HL-60/S4 (cell line): Measurements from ENCODE around the gene EVPLL.
"Not testable (repeated sequence)": the region's sequence is repeated elsewhere in the genome, so short reads cannot be mapped to it uniquely, and the experiment has no call there.

Source experiments
- in situ Hi-C: fragments of 300-500 bp; cut with MboI; formaldehyde crosslinking; loops from 2 replicates; pipeline ENCODE4 v1.14.3; 2022; ENCODE audit warnings: low sequenced_read_pairs

The EVPLL gene

GRCh38 chr17:18379246-18380146, 1.9 kb downstream of the EVPLL start:
- in situ Hi-C loops, result no loop called here

DNA sequence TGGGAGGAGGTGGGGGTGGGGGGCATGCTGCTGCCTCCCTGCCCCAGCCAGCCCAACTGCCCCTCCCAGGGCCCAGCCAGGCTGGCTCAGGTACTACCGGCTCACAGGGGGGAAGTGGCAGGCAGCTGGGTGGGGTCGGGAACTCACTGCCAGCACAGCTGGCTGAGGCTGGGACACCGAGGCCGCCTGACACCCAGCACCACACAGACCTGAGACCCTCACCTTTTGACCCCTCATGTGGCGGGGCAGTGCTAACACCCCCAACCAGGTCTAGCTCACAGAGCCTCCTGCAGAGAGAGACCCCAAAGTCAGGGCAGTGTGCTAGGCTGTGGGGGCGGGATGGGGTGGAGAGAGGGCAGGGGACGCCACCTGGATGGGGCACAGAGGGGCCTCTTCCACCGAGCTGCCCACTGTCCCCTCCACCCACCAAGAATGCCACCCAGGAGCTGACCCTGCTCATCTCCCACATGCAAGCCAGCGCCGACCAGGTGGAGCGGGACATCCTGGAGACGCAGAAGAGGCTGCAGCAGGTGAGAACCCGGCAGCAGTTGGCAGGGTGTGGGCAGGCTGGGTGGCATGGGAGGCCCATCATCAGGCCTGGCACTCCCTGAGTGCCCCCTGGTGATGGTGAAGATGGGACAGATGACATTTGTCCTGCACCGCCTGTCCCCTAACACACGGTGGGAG, 3.0 kb downstream of the EVPLL start:
- in situ Hi-C loops, result no loop called here

DNA sequence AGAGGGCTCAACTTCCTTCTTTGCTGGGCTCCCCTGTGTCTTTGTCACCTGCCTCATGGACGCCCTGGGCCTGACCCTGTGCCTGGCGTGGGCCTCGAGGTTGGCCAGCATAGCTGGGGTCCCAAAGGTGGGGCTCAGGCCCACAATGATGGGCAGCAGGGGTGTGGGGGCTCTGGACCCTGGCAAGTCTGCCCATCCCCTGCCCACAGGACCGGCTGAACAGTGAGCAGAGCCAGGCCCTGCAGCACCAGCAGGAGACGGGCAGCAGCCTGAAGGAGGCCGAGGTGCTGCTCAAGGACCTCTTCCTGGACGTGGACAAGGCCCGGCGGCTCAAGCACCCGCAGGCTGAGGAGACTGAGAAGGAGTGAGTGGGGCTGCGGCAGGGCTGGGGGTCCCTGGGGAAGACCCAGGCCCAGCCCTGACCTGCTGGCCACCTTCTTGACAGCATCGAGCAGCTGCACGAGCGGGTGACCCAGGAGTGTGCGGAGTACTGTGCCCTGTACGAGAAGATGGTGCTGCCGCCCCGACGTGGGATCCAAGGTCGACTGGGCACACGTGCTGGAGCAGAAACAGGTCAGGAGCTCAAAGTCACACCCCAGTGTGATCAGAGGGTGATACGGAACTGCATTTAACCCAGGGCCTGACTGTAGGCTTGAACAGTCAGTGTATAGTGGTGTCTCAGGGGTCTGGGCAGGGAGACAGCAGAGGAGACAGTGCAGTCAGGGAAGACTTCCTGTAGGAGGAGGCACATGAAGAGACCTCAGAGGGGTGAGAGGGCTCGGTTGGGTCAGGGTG, 3.8 kb downstream of the EVPLL start:
- in situ Hi-C loops, result no loop called here

DNA sequence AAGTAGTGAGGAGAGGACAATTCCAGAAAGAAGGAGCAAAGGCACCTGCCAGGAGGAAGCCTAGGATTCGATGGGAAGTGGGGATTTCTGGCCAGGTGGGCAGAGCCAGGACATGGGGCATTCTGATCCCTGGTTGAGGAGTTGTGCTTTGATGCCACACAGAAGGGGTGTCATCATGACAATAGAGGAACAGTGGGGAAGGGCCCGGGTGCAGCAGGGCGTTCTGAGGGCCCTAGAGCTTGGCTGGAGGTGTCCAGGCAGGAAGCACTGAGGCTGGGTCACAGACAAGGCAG, 4.3 kb downstream of the EVPLL start:
- in situ Hi-C loops, result no loop called here

DNA sequence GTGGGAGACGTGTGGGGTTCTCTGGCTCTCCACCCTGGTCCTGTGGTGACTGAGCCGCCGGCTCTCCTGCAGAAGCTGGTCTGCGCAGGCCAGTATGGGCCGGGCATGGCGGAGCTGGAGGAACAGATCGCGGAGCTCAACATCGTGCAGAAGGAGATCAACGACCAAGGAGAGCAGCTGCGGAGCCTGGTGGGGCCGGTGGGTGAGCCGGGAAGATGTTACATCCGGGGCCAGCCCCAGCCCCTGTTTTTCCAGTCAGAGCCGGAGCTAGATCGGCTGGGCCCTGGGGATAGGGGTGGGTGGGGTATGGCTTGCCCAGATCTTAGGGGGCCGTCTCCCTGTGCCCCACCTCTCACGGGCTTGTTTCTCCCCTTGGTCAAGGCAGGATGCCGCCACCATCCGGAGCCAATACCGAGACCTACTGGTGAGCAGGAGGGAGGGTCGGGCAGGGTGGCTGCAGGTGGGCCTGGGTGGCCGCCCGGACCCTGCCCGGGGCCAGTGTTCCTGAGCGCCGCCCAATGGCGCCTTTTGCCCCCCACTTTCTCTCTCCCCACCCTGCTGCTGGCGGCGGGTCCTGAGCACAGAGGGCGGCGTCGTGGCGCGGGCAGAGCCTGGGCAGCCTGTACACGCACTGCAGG, 5.0 kb downstream of the EVPLL start:
- in situ Hi-C loops, result no loop called here

- in situ Hi-C loops, result not testable (repeated sequence)
These were observed 5.5 kb downstream of the EVPLL start for GRCh38 chr17:18383079-18383481.

DNA sequence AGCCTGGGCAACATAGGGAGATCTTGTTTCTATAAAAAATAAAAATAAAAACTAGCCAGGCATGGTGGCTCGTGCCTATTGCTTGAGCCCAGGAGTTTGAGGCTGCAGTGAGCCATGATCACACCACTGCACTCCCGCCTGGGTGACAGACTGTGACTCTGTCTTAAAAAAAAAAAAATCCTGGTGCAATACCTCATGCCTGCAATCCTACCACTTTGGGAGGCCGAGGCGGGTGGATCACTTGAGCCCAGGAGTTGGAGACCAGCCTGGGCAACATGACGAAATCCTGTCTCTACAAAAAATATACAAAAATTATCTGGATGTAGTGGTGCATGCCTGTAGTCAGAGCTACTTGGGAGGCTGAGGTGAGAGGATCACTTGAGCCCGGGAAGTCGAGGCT, 6.7 kb downstream of the EVPLL start:
- in situ Hi-C loops, result not testable (repeated sequence)

DNA sequence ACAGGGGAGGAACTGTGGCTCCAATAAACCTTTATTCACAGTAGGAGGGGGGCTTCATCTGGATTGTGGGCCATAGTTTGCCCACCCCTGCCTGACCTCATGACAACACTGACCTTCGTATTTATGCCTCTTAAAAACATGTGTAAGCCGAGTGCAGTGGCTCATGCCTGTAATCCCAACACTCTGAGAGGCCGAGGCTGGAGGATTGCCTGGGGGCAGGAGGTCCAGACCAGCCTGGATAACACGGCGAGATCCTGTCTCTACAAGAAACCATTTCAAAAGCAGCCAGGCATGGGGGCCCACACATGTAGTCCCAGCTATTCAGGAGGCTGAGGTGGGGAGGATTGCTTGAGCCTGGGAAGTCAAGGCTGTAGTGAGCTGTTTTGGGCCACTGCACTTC, 10.0 kb downstream of the EVPLL start:
- in situ Hi-C loops, result not testable (repeated sequence)

DNA sequence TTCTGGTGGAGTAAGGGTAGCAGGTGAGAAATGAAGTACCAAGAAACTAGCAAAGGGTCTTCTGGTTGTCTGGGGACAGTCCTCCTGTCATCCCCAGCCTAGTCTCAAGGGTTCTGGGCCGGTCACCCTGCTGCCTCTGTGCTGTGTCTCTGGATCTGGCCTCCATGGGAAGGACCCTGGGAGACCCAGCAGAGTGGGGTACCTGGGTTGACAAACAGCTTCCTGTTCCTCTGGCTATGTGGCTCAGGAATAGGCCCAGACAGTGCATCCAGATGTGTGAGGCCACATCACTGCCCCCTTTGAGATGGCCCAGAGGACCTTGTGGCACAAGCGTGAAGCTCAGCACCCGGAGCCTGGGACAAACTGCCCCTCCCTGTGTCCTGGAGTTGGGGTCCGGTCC, 10.7 kb downstream of the EVPLL start:
- in situ Hi-C loops, result not testable (repeated sequence)

GRCh38 chr17:18388728-18389127, 11.2 kb downstream of the EVPLL start:
- in situ Hi-C loops, result not testable (repeated sequence)

DNA sequence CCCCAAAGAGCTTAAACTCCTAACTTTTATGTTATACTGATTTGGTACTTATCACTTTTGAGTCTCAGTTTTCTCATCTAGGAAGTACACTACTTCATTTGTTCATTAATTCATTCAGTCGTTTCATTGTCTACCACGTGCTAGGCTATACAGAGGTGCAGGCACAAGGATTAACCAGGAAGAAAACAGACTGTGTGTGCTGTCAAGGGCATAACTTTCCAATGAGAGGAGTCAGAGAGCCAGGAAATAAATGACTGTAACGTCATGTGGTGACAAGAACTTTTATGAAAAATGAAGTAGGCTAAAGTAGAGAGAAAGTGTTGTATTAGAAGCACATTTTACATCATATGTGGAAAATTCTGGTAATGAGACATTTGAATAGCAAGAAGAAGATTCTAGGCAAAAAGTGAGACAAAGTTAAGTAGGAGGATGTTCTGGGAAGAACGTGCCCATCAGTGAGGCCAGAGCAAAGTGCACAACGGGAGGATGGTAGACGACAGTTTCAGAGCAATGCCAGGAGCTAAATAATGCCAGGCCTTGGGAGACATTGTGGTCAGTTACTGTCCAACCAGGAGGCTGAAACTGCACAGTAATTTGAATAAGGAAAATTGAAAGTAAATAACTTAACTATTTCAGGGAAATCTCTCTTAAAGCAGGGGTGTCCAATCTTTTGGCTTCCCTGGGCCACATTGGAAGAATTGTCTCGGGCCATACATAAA, 24.5 kb downstream of the EVPLL start:
- in situ Hi-C loops, result not testable (repeated sequence)

GRCh38 chr17:18403166-18403565, 25.6 kb downstream of the EVPLL start:
- in situ Hi-C loops, result not testable (repeated sequence)

GRCh38 chr17:18403604-18404003, 26.0 kb downstream of the EVPLL start:
- in situ Hi-C loops, result not testable (repeated sequence)

DNA sequence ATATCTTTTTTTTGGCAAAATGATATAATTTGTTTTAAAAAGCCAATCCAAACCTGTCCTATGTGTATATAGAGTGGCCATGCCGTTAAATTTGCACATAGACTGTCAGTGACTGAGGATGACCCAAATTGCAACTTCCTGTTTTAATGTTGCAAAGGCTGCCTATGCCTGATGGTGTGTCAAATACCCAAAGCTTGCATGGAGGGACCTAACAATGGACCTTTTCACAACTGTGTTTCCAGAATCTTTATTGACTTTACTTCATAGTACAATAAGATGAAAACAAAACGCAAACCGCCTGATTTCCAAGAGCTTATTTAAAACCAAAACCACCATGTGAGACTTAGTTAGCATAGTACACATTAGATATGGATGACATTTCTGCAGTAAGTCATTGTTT, 31.3 kb downstream of the EVPLL start:
- in situ Hi-C loops, result not testable (repeated sequence)

DNA sequence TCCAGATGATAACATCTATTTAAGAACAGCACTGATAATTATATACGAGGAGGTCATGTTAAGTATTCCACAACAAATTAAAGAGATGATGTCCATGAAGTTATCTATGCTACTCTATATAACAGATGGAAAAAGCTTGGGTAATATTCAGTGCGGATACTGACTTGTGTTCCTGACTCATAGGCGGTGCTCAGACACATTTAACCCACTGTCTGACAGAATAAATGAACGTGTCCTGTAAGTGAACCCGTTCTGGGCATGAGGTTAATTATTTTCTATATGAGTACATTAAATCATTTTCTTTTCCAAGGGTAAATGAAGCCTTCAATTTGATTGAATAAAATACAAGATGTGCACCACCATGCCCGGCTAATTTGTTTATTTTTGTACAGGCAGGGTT, 31.7 kb downstream of the EVPLL start:
- in situ Hi-C loops, result not testable (repeated sequence)

DNA sequence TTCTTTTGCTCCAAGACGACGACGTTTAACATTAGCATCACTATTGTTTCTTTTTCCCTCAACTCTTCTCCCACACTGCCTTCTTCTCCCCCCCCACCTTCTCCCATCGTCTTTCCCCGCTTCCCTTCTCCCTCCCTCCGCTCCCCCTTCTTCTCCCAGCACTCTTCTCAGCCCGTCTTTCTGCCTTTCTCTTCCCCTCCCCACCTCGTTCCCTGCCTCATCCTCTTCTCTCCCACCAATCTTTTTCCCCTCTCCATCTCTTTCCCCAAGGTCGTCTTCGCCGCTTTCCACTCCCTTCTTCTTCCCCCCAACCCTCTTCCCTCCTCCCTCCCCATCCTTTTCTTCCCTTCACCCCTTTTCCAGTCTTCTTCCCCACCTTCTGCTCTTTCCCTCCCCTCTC, 33.2 kb downstream of the EVPLL start:
- in situ Hi-C loops, result not testable (repeated sequence)

- in situ Hi-C loops, result not testable (repeated sequence)
These were observed 33.8 kb downstream of the EVPLL start for GRCh38 chr17:18411377-18411864.

DNA sequence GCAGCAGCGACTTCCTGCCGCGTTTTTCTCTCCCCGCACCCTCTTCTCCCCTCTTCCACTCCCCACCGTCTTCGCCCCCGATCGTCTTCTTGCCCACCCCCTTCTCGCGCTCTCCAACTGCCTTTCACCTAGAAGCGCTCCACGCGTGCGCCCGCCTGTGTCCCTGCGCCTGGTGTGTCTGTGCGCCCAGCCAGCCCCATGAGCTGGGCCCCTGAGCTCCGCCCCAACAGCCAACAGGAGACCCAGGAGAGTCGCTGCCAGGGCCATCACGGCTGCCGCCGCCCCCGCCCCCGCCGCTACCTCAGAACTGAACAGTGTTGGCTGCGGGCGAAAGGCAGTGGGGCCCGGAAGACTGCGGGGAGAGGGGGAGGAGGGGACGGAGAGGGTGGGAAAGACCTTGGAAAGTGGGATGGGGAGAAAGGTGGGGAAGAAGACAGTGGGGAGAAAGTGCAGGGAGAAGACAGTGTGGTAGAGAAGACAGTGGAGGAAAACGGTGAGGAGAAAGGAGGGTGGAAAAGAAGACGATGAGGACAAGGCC, 34.5 kb downstream of the EVPLL start:
- in situ Hi-C loops, result not testable (repeated sequence)

GRCh38 chr17:18421521-18421920, 43.9 kb downstream of the EVPLL start:
- in situ Hi-C loops, result not testable (repeated sequence)

DNA sequence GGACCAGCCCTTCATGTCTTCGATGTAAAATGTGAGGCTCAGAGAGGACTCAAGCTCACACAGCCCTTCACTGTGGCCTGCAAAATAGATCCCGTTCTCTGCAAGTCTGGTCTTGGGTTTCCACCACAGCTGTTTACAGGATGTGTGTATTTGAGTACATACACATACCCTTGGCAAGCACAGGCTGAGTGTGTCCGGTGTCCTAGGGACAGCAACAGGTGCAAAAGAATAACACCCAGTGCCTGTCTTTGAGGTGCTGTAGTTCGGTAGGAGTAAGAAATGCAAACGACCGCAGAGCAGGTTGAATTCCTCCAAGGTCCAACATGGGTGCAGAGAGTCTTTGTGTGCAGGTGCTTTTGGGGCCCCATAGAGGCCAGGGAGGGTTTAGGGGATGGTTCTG, 44.9 kb downstream of the EVPLL start:
- in situ Hi-C loops, result not testable (repeated sequence)
